Stimulated activated CD4-positive, alpha-beta T cell treated with anti-CD3 and anti-CD28 coated beads, Interleukin-12 subunit alpha, Interleukin-12 subunit beta, amount 100 ng/mL, for 48 hours (primary cell): Measurements from ENCODE around the gene CC2D1B.
"Not testable (repeated sequence)": the region's sequence is repeated elsewhere in the genome, so short reads cannot be mapped to it uniquely, and the experiment has no call there.

Experiments
- DNase-seq, 3 donors: peaks; one replicate each; pipeline ENCODE4 v3.0.0-alpha.2; 2020; ENCODE audit warnings: low read depth in 2 of 3, low spot score in 1 of 3

The CC2D1B gene, protein sequence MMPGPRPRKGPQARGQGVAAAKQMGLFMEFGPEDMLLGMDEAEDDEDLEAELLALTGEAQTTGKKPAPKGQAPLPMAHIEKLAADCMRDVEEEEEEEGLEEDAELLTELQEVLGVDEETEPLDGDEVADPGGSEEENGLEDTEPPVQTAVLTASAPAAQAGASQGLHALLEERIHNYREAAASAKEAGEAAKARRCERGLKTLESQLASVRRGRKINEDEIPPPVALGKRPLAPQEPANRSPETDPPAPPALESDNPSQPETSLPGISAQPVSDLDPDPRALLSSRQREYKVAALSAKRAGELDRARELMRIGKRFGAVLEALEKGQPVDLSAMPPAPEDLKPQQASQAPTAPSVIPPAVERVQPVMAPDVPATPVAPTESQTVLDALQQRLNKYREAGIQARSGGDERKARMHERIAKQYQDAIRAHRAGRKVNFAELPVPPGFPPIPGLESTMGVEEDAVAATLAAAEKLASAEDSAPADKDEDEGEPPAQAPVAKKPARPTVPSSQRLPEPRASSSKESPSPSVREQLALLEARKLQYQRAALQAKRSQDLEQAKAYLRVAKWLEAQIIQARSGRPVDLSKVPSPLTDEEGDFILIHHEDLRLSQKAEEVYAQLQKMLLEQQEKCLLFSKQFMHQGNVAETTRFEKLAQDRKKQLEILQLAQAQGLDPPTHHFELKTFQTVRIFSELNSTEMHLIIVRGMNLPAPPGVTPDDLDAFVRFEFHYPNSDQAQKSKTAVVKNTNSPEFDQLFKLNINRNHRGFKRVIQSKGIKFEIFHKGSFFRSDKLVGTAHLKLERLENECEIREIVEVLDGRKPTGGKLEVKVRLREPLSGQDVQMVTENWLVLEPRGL

DNA sequence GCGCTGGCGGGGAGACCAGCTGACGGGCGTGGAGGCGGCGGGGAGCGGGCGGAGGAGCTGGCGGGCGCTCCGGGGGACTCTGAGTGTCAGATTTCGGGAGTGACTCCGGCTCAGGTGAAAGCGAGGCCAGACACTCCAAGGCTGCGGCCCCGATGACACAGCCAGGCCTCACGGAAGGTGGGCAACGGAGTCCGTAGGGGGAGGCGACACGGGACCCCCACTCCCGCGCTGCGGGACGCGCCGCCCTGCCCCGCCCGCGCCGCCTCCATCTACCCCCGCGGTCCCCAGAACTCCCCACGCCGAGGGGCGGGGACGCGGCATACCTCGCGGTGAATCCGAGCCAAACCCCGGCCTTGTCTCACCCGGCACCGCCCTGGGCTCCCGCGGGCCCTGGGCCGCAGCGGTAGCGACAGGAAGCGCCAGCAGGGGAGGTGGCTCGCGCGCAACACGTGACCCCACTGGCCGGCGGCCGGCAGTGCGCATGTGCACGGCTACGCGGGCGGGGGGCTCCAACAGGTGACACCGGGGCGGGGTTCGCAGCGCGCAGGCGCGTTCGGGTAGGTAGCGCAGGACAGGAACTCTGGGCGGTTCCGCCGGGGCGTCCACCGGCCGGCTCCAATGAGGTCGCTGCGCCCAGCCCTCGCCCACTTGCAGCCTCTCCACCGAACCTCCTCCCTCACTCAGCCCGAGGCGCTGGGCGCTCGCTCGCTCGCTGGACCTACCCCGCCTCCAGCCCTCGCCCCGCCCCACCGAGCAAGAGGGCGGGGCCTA lies at the start of gene CC2D1B:
Gene CC2D1B (minus strand): TSS at position 460 of the 771 bp plus-strand sequence. CDS start 1,585 bp downstream, outside the sequence.
- DNase-seq = peak; percentile 96 to 99 (median 99)

DNA sequence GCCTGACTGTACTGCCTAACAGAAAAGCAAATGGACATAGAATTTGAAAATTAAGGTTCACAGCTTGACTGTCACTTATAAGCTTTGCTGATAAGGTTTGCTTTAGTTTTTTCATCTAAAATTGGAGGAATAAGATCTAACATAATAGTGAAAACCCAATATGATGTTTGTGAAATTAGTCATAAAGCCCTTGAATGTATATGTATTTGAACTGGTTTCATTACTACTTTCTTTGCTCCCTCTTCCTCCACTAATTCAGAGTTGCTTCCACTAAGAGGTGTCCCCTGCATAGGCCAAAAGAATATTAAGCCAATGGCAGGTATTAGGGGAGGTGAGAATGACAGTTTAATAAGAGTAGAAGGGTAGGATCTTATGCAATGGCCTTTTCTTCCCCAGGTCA lies 48.9 kb upstream of the CC2D1B start:
- no peak for DNase-seq

DNA sequence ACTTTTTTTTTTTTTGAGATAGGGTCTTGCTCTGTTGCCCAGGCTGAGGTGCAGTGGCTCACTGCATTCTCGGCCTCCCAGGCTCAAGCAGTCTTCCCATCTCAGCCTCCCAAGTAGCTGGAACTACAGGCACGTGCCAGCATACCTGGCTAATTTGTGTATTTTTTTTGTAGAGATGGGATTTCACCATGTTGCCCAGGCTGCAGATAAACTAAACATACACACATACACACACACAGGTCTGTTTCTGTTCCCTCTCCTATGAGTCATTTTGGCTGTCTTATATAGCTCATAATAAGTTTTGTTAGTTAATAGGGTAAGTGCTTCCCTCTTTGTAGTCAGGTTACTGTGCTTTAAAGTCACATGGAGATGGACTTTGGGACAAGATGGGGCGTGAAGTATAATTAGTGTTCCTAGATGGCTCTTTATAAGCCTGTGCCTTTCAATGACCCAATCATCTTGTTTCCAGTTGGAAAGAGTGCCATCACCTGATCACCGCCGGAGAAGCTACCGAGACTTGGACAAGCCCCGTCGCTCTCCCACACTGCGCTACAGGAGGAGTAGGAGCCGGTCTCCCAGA lies 47.5 kb upstream of the CC2D1B start:
- no peak for DNase-seq

DNA sequence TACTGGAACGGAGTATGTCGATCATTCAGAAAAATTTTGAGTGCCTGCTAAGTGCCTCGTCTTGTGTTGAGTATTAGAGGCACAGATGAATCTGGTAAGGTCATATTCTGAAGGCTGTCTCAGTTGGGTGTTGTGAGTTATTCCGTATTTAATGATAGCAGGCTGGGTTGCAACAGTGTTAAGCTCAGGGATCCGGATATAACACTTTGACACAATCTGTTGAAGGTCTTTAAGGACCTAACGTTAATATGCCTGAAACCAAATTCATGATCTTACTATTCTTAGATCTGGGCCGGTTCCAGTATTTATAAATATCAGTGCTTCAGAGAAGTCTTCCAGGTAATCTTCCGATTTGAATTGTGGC lies 39.0 kb upstream of the CC2D1B start:
- DNase-seq = no peak

DNA sequence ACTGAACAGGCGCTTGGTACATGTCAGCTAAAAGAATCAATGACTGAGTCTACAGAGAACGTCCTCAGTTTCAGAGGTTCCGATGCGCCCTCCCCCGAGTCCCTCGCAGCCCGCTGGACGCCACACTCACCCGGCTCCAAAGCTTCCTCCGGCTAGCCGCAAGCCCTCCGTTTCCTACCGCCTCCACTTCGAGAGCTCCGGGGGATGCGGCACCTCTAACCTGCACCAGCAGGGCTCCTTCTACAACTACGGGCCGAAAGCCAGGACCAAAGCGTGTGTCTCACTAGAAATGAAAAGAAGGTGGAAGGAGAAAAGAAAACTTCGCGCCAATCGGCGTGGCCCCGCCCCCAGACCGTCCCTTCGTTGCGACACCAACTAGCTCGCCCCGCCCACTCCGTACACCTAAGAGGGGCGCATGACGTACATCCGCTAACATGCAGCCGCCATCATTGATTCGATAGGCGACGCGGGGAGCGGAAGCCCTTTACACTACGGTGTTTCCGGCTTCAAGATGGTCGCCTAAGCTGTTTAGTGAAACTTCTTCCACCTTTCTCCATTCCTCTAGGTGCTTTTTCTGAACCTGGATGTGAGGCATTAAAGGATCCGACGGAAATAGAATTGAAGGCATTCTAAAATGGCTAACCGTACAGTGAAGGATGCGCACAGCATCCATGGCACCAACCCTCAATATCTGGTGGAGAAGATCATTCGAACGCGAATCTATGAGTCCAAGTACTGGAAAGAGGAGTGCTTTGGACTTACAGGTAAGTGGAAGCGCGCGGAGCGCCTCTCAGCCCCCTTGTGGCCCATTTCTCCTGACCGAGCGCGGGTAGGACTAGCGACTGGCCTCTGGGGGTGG lies 38.3 kb upstream of the CC2D1B start, which contains the start of the genes ORC1 and PRPF38A:
Gene ORC1 (minus strand): TSS at position 308 of the 859 bp plus-strand sequence. CDS start 2,200 bp downstream, outside the sequence.
Gene PRPF38A (plus strand): TSS at position 487 of the 859 bp plus-strand sequence. CDS start 148 bp downstream, at position 635.
- DNase-seq = peak; percentile 96 to 98 (median 97)

DNA sequence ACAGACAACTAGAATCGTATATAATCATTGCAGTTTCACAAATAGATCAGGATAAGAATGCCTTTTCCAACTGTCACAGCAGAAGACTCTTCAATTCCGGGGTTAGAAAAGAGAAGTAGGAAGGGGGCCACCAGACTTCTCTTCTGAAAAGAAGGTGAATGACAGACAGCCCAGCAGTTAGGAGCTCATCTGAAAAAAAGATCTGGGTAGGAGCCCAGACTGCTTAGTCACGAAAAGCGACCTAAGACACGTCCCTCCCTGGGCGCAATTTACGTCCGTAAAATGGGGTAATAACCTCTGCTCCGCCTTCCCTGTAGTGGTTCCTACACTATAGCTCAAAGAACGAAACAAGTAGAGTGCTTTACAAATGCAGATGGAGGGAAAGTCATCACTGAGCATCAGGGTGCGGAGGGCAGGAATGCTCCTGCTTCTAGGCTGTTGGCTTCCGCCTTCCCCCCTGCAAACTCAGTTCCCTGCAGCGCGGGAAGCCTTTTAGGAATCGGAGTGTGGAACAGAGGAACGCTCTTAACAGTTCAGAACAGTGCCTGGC lies 37.6 kb upstream of the CC2D1B start:
- DNase-seq = peak; percentile 37 to 56 (median 37)

DNA sequence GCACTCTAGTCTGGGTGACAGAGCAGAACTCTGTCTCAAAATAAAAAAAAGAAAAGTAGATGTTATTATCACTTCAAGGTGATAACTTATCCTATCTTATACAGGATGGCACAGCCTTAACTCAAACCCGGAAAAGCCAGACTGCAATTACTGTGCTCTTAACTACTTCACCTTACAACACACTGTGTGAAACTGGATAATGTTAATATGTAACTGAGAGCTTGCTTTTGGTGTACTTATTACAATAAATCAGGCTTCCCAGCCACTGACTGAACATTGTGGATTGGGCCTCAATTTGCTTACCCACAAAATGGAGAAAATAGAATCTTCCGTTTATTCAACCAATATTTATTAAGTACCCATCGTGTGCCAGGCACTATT lies 36.8 kb upstream of the CC2D1B start:
- no peak for DNase-seq

DNA sequence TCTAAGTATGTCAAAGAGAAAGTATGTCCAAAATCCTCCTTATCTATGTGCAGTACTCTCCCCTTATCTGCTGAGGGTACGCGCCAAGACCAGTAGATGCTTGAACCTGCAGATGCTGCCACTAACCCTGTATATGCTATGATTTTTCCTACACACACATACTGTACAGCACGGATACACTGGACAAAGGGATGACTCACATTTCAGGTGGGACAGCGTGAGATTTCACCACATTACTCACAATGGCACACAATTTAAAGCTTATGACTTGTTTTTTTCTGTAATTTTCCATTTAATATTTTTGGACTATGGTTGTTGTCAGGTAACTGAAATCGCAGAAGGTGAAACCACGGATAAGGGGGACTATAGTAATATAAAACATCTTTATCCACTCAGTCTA lies 34.1 kb upstream of the CC2D1B start:
- DNase-seq = no peak

DNA sequence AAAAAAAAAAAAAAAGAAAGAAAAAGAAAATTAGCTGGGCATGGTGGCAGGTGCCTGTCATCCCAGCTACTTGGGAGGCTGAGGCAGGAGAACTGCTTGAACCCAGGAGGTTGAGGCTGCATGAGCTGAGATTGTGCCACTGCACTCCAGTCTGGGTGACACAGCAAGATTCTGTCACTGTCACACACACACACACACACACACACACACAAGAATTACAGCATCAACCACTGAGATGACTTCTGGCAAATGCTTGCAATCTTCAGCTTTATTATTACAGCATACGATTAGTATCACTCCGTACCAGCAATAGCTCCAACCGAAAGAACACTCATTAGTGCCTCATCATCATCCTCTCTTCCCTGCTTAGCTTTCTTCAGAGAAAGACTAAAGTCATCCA lies 33.6 kb upstream of the CC2D1B start:
- no peak for DNase-seq

DNA sequence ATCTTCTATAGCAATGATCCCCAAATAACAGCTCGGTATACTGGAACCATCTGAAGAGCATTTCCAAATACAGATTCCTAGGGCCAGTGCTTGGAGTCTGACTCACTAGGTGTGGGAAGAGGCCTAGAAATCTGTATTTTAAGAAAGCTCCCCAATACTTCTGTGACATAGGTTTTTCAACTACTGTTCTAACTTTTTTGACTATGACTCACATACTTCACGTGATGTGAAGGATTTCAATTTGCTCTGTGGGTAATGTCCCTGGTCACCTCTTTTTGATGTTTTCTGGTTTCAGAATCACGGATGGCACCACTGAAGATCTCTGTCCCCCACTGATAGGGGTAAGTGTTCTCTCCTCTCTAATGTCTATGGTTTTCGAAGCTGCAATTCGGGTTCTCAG lies 27.2 kb upstream of the CC2D1B start:
- no peak for DNase-seq

DNA sequence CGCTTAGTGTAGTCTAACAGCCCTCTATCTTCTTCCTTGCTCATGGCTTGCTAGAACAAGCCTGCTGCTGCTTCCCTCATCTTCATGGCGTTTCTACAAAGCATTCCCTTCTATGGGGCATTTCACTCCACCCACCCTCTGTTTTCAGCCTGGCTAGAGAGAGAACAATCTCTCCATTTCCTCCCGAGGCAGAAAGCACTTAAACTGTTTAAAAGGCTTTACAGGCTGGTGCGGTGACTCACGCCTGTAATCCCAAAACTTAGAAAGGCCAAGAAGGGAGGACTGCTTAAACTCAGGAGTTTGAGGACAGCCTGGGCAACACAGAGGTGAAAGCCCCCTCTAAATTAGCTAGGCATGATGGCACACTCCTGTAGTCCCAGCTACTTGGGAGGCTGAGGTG lies 20.5 kb upstream of the CC2D1B start:
- DNase-seq = no peak

DNA sequence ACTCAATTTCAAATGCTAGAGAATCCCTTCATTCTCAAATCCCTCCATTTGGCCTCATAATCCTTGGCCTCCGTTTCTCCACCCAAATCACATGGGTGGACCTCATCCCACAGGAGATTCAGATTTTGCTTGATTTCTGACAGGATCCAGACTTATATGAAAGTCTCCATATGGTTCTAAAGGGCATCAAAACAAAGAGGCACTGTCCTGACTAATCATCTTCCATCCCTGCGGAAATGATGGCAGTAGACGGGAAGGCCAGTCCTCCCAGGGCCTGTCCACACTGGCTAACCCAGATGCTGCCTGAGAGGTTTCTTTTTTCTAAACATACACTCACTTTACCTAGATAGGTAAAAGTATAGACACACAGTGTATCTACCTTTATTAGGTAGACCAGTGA lies 19.4 kb upstream of the CC2D1B start:
- DNase-seq = no peak

DNA sequence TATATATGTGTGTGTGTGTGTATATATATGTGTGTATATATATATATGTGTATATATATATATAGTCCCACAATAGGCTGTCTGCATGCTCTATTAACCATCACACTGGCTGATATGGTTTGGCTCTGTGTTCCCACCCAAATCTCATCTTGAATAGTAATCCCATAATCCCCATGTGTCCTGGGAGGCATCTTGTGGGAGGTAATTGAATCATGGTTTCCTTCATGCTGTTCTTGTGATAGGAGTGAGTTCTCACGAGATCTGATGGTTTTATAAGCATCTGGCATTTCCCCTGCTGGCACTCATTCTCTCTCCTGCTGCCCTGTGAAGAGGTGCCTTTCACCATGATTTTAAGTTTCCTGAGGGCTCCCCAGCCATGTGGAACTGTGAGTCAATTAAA lies 3.8 kb upstream of the CC2D1B start:
- DNase-seq = not testable (repeated sequence)

DNA sequence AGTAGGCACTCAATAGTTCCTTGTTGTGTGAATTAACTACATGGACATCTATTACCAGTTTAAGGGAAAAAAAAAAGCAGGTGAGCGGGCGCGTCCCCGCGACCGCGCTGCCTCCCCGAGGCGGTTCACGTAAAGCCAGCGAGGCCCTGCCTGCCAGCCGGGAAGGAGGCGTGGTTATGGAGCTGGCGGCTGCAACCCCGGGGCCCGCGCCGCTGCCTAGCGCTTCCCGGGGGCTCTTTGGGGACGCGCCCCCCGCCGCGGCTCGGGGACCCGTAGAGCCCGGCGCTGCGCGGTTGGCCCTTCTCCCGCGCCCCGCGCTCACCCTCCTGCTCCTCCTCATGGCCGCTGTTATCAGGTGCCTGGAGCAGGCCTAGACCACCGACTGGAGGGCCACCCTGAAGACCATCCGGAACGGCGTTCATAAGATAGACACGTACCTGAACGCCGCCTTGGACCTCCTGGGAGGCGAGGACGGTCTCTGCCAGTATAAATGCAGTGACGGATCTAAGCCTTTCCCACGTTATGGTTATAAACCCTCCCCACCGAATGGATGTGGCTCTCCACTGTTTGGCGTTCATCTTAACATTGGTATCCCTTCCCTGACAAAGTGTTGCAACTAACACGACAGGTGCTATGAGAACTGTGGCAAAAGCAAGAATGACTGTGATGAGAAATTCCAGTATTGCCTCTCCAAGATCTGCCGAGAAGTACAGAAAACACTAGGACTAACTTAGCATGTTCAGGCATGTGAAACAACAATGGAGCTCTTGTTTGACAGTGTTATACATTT lies 2.6 kb upstream of the CC2D1B start:
- peak; percentile 21 to 52 (median 28) for DNase-seq

DNA sequence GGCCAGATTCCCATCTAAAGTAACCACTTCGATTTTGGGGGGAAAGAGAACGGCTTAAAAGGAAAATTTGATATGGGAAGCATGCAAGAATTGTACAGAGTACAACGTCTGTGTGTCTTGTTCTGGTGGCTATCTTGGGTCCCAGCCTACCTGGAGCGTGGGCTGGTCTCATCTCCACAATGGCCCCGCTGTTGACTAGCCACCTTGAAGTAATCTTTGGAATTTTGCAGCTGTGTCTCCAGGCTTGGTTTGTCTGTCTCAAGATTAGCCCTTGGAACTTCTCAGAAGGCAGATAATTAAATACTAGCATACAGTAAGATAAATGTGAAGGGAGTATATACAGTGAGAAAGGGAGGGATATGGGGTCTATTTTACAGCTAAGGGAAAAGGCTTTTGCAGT lies 1.3 kb upstream of the CC2D1B start:
- no peak for DNase-seq

DNA sequence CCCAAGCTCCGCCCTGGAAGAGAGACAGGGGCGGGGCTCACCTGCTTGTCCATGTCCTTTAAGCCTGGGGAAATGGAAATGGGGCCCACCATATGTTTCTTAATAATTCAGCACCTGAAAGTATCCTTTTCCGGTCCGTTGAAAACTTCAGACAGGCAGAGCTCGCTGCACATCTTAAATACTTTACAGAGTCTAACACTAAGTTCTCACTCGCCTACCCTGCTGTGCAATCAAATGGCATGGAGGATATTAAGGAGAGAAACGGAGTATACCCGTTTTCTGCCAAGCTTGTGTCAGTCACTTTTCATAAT lies 467 bp upstream of the CC2D1B start:
- DNase-seq = no peak

DNA sequence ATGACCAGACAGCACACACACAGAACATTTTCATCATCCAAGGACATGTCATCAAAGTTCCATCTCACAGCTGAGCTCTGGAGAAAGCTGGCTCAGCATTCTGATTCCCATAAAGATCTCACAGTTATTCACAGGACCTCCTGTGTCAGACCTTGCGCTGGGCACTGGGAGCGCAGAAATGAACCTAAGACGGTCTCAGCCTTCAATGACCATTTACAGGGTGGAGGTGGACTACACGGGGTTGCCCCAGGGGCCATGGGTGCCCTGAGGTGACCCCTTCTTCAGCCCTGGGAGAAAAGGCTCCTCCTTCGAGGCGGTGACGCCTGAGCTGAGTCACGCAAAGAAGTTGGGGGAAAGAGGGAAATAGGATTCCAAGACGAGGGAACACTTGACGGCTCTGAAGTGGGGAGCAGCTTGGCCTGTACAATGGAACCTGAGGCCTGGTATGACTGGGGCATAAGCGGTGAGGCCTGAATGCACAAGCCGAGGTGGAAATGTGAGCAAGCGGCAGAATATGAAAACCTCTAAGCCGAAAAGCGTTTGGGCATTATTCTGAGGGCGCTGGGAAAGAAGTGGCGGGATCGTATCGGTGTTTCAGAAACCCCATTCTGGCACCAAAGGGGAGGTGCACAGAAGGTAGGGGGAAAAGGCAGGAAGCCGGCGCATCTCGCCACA lies 797 bp downstream of the CC2D1B start:
- peak in 1 of 3 donors; percentile 4 for DNase-seq

DNA sequence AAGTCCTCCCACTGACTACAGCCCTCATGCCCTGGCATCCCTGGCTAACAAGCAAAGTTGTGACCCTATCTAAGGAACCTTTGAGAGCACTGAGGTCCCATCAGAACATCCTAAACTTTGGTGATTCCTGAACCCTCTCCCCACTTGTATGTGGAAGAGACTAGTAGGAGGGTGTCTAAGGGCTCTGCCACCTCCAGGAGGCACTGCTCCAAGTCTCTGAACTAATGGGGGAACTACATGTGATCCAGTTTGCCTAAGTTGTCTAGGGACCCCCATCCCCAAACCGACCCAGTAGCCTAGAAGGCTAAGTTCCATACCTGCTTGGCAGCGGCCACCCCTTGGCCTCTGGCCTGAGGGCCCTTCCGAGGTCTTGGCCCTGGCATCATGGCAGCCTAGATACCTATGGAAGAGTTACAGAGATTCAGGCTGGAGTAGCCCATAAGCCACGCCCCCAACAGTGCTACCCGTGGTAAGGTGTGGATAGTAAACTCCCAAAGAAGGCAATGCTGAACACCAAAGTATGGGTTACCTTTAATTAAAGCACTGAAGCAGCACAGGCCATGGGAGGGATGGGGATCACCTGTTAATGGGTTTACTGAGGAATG lies 1.7 kb downstream of the CC2D1B start:
- no peak for DNase-seq
